Measurements from ENCODE around the gene NUDT5. TPM values are rescaled to one million over a fixed set of nuclear protein-coding genes. Genes with fewer than 3 reads are reported as not detected.

NUDT5 gene
- 134 and 179 TPM in 2 replicates for total RNA-seq (2016; rRNA removed; fragmentation: Illumina TruSeq; extraction: Trizol)
- total RNA-seq (2016; cell fraction: cytosol; rRNA removed; fragmentation: Illumina TruSeq; extraction: Trizol; ENCODE audit: low read depth), result 34.5 and 35.9 TPM in 2 replicates
- 133 and 191 TPM in 2 replicates for total RNA-seq (2016; cell fraction: insoluble cytoplasmic fraction; rRNA removed; fragmentation: Illumina TruSeq; extraction: Trizol)
- total RNA-seq (2016; cell fraction: membrane; rRNA removed; fragmentation: Illumina TruSeq; extraction: Trizol), result 49.9 and 52.8 TPM in 2 replicates
- 52.7 and 53.0 TPM in 2 replicates for total RNA-seq (2016; cell fraction: nucleus; rRNA removed; fragmentation: Illumina TruSeq; extraction: Trizol)
- 57.3 and 79.6 TPM in 2 replicates for polyA plus RNA-seq (2011; rRNA removed)
- 58.1 and 63.2 TPM in 2 replicates for polyA plus RNA-seq (2011; cell fraction: cytosol; rRNA removed)
- 25.6 and 26.7 TPM in 2 replicates for polyA plus RNA-seq (2011; cell fraction: nucleus; rRNA removed)
- 60.3 and 67.3 TPM in 2 replicates for polyA plus RNA-seq (2012)
- polyA plus RNA-seq (2016; cell fraction: cytosol; fragmentation: Illumina TruSeq; extraction: Trizol; ENCODE audit: low read depth), result 44.5 and 46.9 TPM in 2 replicates
- 208 and 231 TPM in 2 replicates for polyA plus RNA-seq (2016; cell fraction: insoluble cytoplasmic fraction; fragmentation: Illumina TruSeq; extraction: Trizol; ENCODE audit: low read depth)
- 41.0 and 45.0 TPM in 2 replicates for polyA plus RNA-seq (2016; cell fraction: membrane; fragmentation: Illumina TruSeq; extraction: Trizol; ENCODE audit: low read depth)
- 70.5 and 93.1 TPM in 2 replicates for polyA plus RNA-seq (2016; cell fraction: nucleus; fragmentation: Illumina TruSeq; extraction: Trizol; ENCODE audit: insufficient read depth, low read depth)
- 23.1 and 74.3 TPM in 2 replicates for polyA minus RNA-seq (2011; rRNA and poly(A)+ RNA removed; ENCODE audit: low replicate concordance)
- 18.8 and 23.8 TPM in 2 replicates for polyA minus RNA-seq (2011; cell fraction: cytosol; rRNA and poly(A)+ RNA removed)
- 40.0 and 45.8 TPM in 2 replicates for polyA minus RNA-seq (2011; cell fraction: nucleus; rRNA and poly(A)+ RNA removed)
- percentile 77 among the genes with signal in this experiment for Bru-seq, nascent RNA
- percentile 66 among the genes with signal in this experiment for BruChase-seq, experiment 1, labeled RNA remaining after a 6-hour chase
- percentile 77 among the genes with signal in this experiment for BruChase-seq, experiment 2, labeled RNA remaining after a 2-hour chase
- long read RNA-seq, experiment 1, partial matches to known transcripts, result 1 of 44 reads
- long read RNA-seq, experiment 1, other reads (novel, unspliced or antisense), result 43 of 44 reads
- long read RNA-seq, experiment 2, partial matches to known transcripts, result 11 of 132 reads
- long read RNA-seq, experiment 2, other reads (novel, unspliced or antisense), result 121 of 132 reads

GRCh38 chr10:12195603-12196506 lies at the start of gene NUDT5, which contains the start of gene CDC123:
Gene NUDT5, minus strand, starts transcription at chr10:12195891. Its CDS starts 9,600 bp downstream, at chr10:12186291.
Gene CDC123, plus strand, starts transcription at chr10:12196188. Its CDS starts 58 bp downstream, at chr10:12196246.
- FAIRE-seq, result peak; percentile 23
- BruUV-seq (replicated peaks), result TSS peak; percentile 67
- TF ChIP-seq ETV5 (CRISPR knock-in tag; IDR thresholded peaks at IDR 0.05; ENCODE audit: borderline replicate concordance), result peak; percentile 77
- no peak for TF ChIP-seq FOXA1 (IDR thresholded peaks at IDR 0.05)
- TF ChIP-seq FOXA1 (CRISPR knock-in tag; IDR thresholded peaks at IDR 0.05), result no peak
- TF ChIP-seq MED13 (CRISPR knock-in tag; IDR thresholded peaks at IDR 0.05), result no peak
- TF ChIP-seq MLXIP (CRISPR knock-in tag; IDR thresholded peaks at IDR 0.05; ENCODE audit: borderline replicate concordance), result no peak
- no peak for TF ChIP-seq PLSCR1 (CRISPR knock-in tag; IDR thresholded peaks at IDR 0.05; ENCODE audit: borderline replicate concordance)
- no peak for TF ChIP-seq HOXD1 (CRISPR knock-in tag; IDR thresholded peaks at IDR 0.05)
- 0 out of 2 replicates have a peak, but pooled peaks have one; percentile 15 for TF ChIP-seq ZNF280B (CRISPR knock-in tag; IDR thresholded peaks at IDR 0.05; ENCODE audit: borderline replicate concordance)
- peak; percentile 18 for TF ChIP-seq STAG1 (CRISPR knock-in tag; IDR thresholded peaks at IDR 0.05)
- no peak for TF ChIP-seq MXD1 (CRISPR knock-in tag; IDR thresholded peaks at IDR 0.05)
- peak; percentile 57; the same call in 1 of the 2 replicates for TF ChIP-seq ZNF768 (CRISPR knock-in tag; IDR thresholded peaks at IDR 0.05)

More at GRCh38 chr10:12195603-12196506, at the start of gene NUDT5, which contains the start of gene CDC123:
- H3K36me3 ChIP-seq (replicated peaks in 1 of 2; ENCODE audit: control insufficient read depth in 1 of 2, insufficient read depth in 2 of 2, low read length in 2 of 2), result peaks cover 3 to 16% of the 10 kb centered on the region in 2 experiments
- ChIA-PET CTCF (ENCODE audit: low intra/inter-chr PET ratio, low total read pairs) (no interaction called here), POLR2A (interaction anchor here (0.9 to 1.3 kb wide), 4 partner anchors 23 to 436 kb away, joined by 3 to 8 read pairs (median 4); partner anchors contain the start of gene UPF2)
- DNase-seq (ENCODE audit: low spot score) (peak; percentile 81), ATAC-seq (peak; percentile 96)
- peak within 1 kb of the TSS; percentile 87 to 94 (median 91) for H3K4me3 ChIP-seq (replicated peaks in 1 of 3; ENCODE audit: insufficient read depth in 1 of 3, low read depth in 2 of 3, low read length in 3 of 3)
- H3K79me2 ChIP-seq (ENCODE audit: insufficient read depth, low read length), result peaks cover 75% of the 10 kb centered on the region
- H2AFZ ChIP-seq (ENCODE audit: low read length), result peak within 1 kb of the TSS; percentile 100
- peak within 1 kb of the TSS; percentile 95 for H3K9ac ChIP-seq (ENCODE audit: insufficient read depth, low read depth, low read length)
- in situ Hi-C loops (cut with HindIII; ENCODE audit: extremely low pct_ligation_motif_present, low pct_unique_long_range_greater_than_20kb) (no loop called here), intact Hi-C loops (cut with micrococcal nuclease; ENCODE audit: unreplicated experiment) (loop anchor here (2.0 kb wide), 1 partner anchor 39 kb away; no protein-coding TSS in a partner anchor)
- H4K20me1 ChIP-seq (ENCODE audit: insufficient read depth, low read length), result no peaks in the 10 kb centered on the region
- H3K9me3 ChIP-seq (ENCODE audit: low read length), result no peaks in the 10 kb centered on the region
- no peaks in the 10 kb centered on the region; a peak in 1 of 5 replicates for H3K27me3 ChIP-seq (ENCODE audit: control insufficient read depth in 1 of 2, insufficient read depth in 2 of 2, low read length in 2 of 2)
- WGBS (ENCODE audit: low lambda C conversion rate), result under 1% methylated on average over 47 of the region's 62 CpGs
- H3K27ac ChIP-seq (ENCODE audit: extremely low read length, insufficient read depth, low read length), result peak within 1 kb of the TSS; percentile 92
- H3K4me1 ChIP-seq (ENCODE audit: insufficient read depth, low read length), result peaks cover 45% of the 10 kb centered on the region
- H3K4me2 ChIP-seq (ENCODE audit: low read depth, low read length), result peak within 1 kb of the TSS; percentile 79

Data from HepG2 (cell line).